Measurements from ENCODE around the gene DOCK9. TPM values are rescaled to one million over a fixed set of nuclear protein-coding genes. Genes with fewer than 3 reads are reported as not detected.

Gene DOCK9
- total RNA-seq, 4 donors from 2014 or later = 121 to 240 (median 200) TPM

DNA sequence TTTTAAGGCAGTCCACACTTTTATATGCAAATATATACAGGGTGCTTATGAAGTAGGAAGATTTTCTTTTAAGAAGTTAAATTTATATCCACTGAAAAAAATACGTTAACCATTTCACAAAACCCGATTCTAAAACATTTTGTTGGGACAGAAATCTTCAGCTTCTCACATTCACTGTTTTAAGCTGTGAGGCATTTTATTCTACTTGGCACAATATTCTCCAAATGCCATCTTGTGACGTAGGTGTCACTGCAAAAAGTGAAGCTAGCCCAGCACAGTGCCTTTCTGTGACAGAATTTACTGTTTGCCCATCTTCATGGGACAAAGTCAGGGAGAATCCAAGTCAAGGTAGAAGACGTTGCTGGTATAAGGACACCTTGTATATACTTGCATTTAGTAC is 130.9 kb downstream of the DOCK9 start:
- H3K36me3 ChIP-seq = peaks cover 60% of the 10 kb centered on the region
- TF ChIP-seq, protein P1, sequence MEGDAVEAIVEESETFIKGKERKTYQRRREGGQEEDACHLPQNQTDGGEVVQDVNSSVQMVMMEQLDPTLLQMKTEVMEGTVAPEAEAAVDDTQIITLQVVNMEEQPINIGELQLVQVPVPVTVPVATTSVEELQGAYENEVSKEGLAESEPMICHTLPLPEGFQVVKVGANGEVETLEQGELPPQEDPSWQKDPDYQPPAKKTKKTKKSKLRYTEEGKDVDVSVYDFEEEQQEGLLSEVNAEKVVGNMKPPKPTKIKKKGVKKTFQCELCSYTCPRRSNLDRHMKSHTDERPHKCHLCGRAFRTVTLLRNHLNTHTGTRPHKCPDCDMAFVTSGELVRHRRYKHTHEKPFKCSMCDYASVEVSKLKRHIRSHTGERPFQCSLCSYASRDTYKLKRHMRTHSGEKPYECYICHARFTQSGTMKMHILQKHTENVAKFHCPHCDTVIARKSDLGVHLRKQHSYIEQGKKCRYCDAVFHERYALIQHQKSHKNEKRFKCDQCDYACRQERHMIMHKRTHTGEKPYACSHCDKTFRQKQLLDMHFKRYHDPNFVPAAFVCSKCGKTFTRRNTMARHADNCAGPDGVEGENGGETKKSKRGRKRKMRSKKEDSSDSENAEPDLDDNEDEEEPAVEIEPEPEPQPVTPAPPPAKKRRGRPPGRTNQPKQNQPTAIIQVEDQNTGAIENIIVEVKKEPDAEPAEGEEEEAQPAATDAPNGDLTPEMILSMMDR (IDR thresholded peaks at IDR 0.05) = no peak
- TF ChIP-seq EP300 (IDR thresholded peaks at IDR 0.05) = no peak
- TF ChIP-seq POLR2A (IDR thresholded peaks at IDR 0.05) = no peak
- TF ChIP-seq POLR2AphosphoS5 (IDR thresholded peaks at IDR 0.05) = no peak
- H3K27ac ChIP-seq = no peak overlapping the region
- H3K9me3 ChIP-seq = no peaks in the 10 kb centered on the region
- H3K27me3 ChIP-seq = no peaks in the 10 kb centered on the region
- WGBS = 92% methylated on average over 4 of the region's 4 CpGs
- DNase-seq (ENCODE audit: low spot score in 2 of 2) = no peak
- H3K4me3 ChIP-seq = no peak overlapping the region
- H3K4me1 ChIP-seq = no peaks in the 10 kb centered on the region

- Histone ChIP-seq H3K9me3 (no peaks in the 10 kb centered on the region), H3K4me3 (no peak overlapping the region), H3K27me3 (no peaks in the 10 kb centered on the region), H3K36me3 (peaks cover 59% of the 10 kb centered on the region), H3K4me1 (no peaks in the 10 kb centered on the region), H3K27ac (no peak overlapping the region)
- DNase-seq (ENCODE audit: low spot score in 2 of 2) = no peak
- no peak for TF ChIP-seq EP300 (IDR thresholded peaks at IDR 0.05)
- TF ChIP-seq, protein P1 (IDR thresholded peaks at IDR 0.05) = no peak
- TF ChIP-seq POLR2AphosphoS5 (IDR thresholded peaks at IDR 0.05) = no peak
- no peak for TF ChIP-seq POLR2A (IDR thresholded peaks at IDR 0.05)
- 88% methylated on average over 5 of the region's 5 CpGs for WGBS
Measured at GRCh38 chr13:98846521-98846920, 131.3 kb downstream of the DOCK9 start.

- no peaks in the 10 kb centered on the region for H3K9me3 ChIP-seq
- no peak for TF ChIP-seq POLR2A (IDR thresholded peaks at IDR 0.05)
- TF ChIP-seq, protein P1 (IDR thresholded peaks at IDR 0.05) = no peak
- TF ChIP-seq POLR2AphosphoS5 (IDR thresholded peaks at IDR 0.05) = no peak
- no peak for TF ChIP-seq EP300 (IDR thresholded peaks at IDR 0.05)
- no peaks in the 10 kb centered on the region for H3K4me1 ChIP-seq
- no peak overlapping the region for H3K4me3 ChIP-seq
- H3K27ac ChIP-seq = no peak overlapping the region
- H3K27me3 ChIP-seq = no peaks in the 10 kb centered on the region
- peaks cover 54% of the 10 kb centered on the region for H3K36me3 ChIP-seq
- WGBS = 79% methylated on average over 6 of the region's 7 CpGs
- no peak for DNase-seq (ENCODE audit: low spot score in 2 of 2)
Measured at GRCh38 chr13:98845742-98846141, 132.1 kb downstream of the DOCK9 start.

- Histone ChIP-seq H3K27me3 (no peaks in the 10 kb centered on the region), H3K36me3 (peaks cover 43% of the 10 kb centered on the region), H3K4me1 (no peaks in the 10 kb centered on the region), H3K4me3 (no peak overlapping the region), H3K27ac (no peak overlapping the region), H3K9me3 (no peaks in the 10 kb centered on the region)
- 89% methylated on average over 1 of the region's 1 CpG for WGBS
- no peak for DNase-seq (ENCODE audit: low spot score in 2 of 2)
- TF ChIP-seq POLR2AphosphoS5 (IDR thresholded peaks at IDR 0.05) (no peak), POLR2A (IDR thresholded peaks at IDR 0.05) (no peak), EP300 (IDR thresholded peaks at IDR 0.05) (no peak)
- TF ChIP-seq, protein P1 (IDR thresholded peaks at IDR 0.05) = no peak
Measured at GRCh38 chr13:98844021-98844420, 133.8 kb downstream of the DOCK9 start.

GRCh38 chr13:98843482-98843877 is 134.4 kb downstream of the DOCK9 start:
- Histone ChIP-seq H3K4me3 (no peak overlapping the region), H3K27me3 (no peaks in the 10 kb centered on the region), H3K36me3 (peaks cover 42% of the 10 kb centered on the region), H3K27ac (no peak overlapping the region), H3K9me3 (no peaks in the 10 kb centered on the region), H3K4me1 (no peaks in the 10 kb centered on the region)
- 64% methylated on average over 3 of the region's 3 CpGs for WGBS
- TF ChIP-seq POLR2AphosphoS5 (IDR thresholded peaks at IDR 0.05) = no peak
- TF ChIP-seq, protein P1 (IDR thresholded peaks at IDR 0.05) = no peak
- no peak for TF ChIP-seq POLR2A (IDR thresholded peaks at IDR 0.05)
- DNase-seq (ENCODE audit: low spot score in 2 of 2) = no peak

Data from suprapubic skin (tissue), 4 donors.